Mammary epithelial cell (primary cell): ENCODE data around the gene RASA4B.
"Not testable (repeated sequence)": the region's sequence is repeated elsewhere in the genome, so short reads cannot be mapped to it uniquely, and the experiment has no call there.

Source experiments
- CTCF ChIP-seq, 2 donors: IDR thresholded peaks in 1 of 2; conservative IDR thresholded peaks in 1 of 2; 2 replicates each; pipeline ENCODE4 v1.5.1; 2011 to 2012; ENCODE audit warnings: inconsistent platforms in 2 of 2, low read length in 2 of 2, mild to moderate bottlenecking in 2 of 2, control low read depth in 1 of 2, low read depth in 1 of 2; ENCODE audit not compliant: insufficient read depth in 1 of 2; ENCODE audit errors: extremely low read depth in 1 of 2
- EZH2 ChIP-seq: IDR thresholded peaks from 2 replicates; pipeline ENCODE4 v1.6.1; 2012; ENCODE audit warnings: low read length, inconsistent platforms, borderline replicate concordance

- TF ChIP-seq CTCF (conservative IDR thresholded peaks at IDR 0.05 in 1 of 2, IDR thresholded peaks at IDR 0.05 in 1 of 2; ENCODE audit: extremely low read depth in 1 of 2, insufficient read depth in 1 of 2, low read depth in 1 of 2, low read length in 2 of 2); EZH2: not testable (repeated sequence)
Measured at GRCh38 chr7:102545288-102545687, 27.7 kb upstream of the RASA4B start.
